Ovary (tissue), 9 donors: Measurements from ENCODE around the gene PARP11. TPM values are rescaled to one million over a fixed set of nuclear protein-coding genes. Genes with fewer than 3 reads are reported as not detected.

Experiments
- DNase-seq, 5 donors: peaks; one replicate each; pipeline ENCODE4 v3.0.0-alpha.2; 2019 to 2020
- H3K27ac ChIP-seq, 2 donors: fragments of 200-600 bp; one replicate each; pipeline versions ENCODE4 v1.5.1 to v1.8.0; 2019 to 2022
- H3K27me3 ChIP-seq: fragments of 200-600 bp; one replicate; pipeline ENCODE4 v1.8.0; 2022
- H3K36me3 ChIP-seq: fragments of 200-600 bp; sonication (generic); one replicate; pipeline ENCODE4 v1.5.1; 2019
- H3K4me1 ChIP-seq: one replicate; pipeline ENCODE4 v1.8.1; 2013; ENCODE audit warnings: mild to moderate bottlenecking, moderate library complexity; ENCODE audit not compliant: insufficient read depth
- H3K4me3 ChIP-seq: fragments of 200-600 bp; sonication (generic); one replicate; pipeline ENCODE4 v1.5.1; 2017
- H3K9me3 ChIP-seq, 2 donors: fragments of 200-600 bp in 1 of 2; sonication (generic) in 1 of 2; one replicate each; pipeline versions ENCODE4 v1.5.1 to v1.8.1; 2013 to 2019; ENCODE audit warnings: mild to moderate bottlenecking in 1 of 2, moderate library complexity in 1 of 2
- CTCF ChIP-seq, 3 donors: fragments of 450-650 bp in 2 of 3; fragments of 200-600 bp in 1 of 3; IDR thresholded peaks; one replicate each; pipeline versions ENCODE4 v1.5.1 to v1.8.0; 2016 to 2022; ENCODE audit warnings: antibody characterized with exemption in 3 of 3, mild to moderate bottlenecking in 1 of 3
- EP300 ChIP-seq: sonication (generic); formaldehyde crosslinking; IDR thresholded peaks from one replicate; pipeline ENCODE4 v1.6.1; 2017; ENCODE audit warnings: antibody characterized with exemption
- POLR2A ChIP-seq: fragments of 450-650 bp; IDR thresholded peaks from one replicate; pipeline ENCODE4 v1.6.1; 2017; ENCODE audit warnings: antibody characterized with exemption, mild to moderate bottlenecking, moderate library complexity
- WGBS, 3 donors: extraction: QIAGEN DNeasy Blood & Tissue Kit in 1 of 3; methylation state at CpG; one replicate each; pipeline versions ENCODE4 v1.1.5 to v1.1.7; 2013 to 2017; 5-methylcytosine and 5-hydroxymethylcytosine counted together
- intact Hi-C, 4 donors: fragments of 100-400 bp; cut with DNase I; formaldehyde crosslinking; loops; one replicate each; pipeline versions ENCODE4 v1.11.0 to v1.15.1; 2022 to 2023
- polyA plus RNA-seq, 2 donors: library from polyadenylated mRNA; stranded (reverse); fragments of 200-250 nt in 1 of 2; fragments of 350-450 nt in 1 of 2; fragmentation: Illumina TruSeq in 1 of 2; extraction: RNeasy Lipid Tissue Mini Kit (QIAGEN cat#74804) in 1 of 2; gene quantifications; one replicate each; pipeline ENCODE4 v1.2.3, GENCODE V29; 2013 to 2014
- total RNA-seq, 7 donors: library from RNA; depleted of rRNA in 2 of 7; stranded (reverse); fragments of >200 nt in 2 of 7; fragmentation: NEBNext Ultra II Directional in 3 of 7; extraction: Animal tissue kit (Norgen Biotek cat#: 25700) in 3 of 7; gene quantifications; one replicate each; pipeline versions ENCODE4 v1.1.0 to v1.2.4, GENCODE V29; 2016 to 2023
- donor health status: DM: no; HTN: no; CAD: no; lungs with moderate emphysema.
- donor health status: DM: no; HTN: no; CAD: no.
- donor health status: Bipolar disorder and iron deficiency.
- donor health status: DM: yes; HTN: yes; CAD: no.
- donor health status: DM: no; HTN: no; CAD: no.
- donor health status: DM: yes; HTN: yes; CAD: no.

Gene PARP11
- total and polyA plus RNA-seq, 9 donors: 7.4 to 22.1 (median 17.4) TPM

- Histone ChIP-seq H3K9me3 (no peaks in the 10 kb centered on the region), H3K4me3 (no peak overlapping the region), H3K4me1 (no peaks in the 10 kb centered on the region), H3K36me3 (no peaks in the 10 kb centered on the region), H3K27me3 (no peaks in the 10 kb centered on the region), H3K27ac (no peak overlapping the region)
- TF ChIP-seq EP300 (no peak), CTCF (IDR thresholded peaks at IDR 0.05) (no peak), POLR2A (no peak)
- no peak for DNase-seq
- intact Hi-C loops: loop anchor here in 3 of 4 donors (5.0 to 10.0 kb wide), 3 partner anchors 121 to 473 kb away; no protein-coding TSS in a partner anchor
- WGBS, 3 donors: 77 to 88% (median 81%) methylated on average over 5 of the region's 5 CpGs
Measured at GRCh38 chr12:3775385-3776035, 97.7 kb downstream of the PARP11 start.

DNA sequence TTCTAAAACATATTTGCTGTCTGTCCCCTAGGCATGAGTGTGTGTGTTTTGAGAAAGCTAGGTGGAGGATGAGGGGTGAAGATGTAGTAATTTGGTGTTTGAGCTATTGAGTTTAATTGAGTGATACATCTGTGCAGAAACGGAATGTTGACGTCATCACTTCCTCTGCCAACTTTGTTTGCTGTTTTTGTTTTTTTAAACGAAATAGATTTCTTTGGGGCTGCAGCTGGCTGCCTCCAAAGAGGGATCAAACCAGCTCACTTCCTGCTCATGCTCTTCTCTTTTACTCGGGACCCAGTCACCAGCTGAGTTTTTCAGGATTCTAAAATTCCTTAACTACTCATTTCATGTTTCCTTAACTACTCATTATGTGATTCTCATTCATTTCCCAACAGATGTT lies 100.8 kb downstream of the PARP11 start:
- TF ChIP-seq EP300 (no peak), CTCF (IDR thresholded peaks at IDR 0.05) (no peak), POLR2A (no peak)
- 14 to 28% (median 19%) methylated on average over 4 of the region's 4 CpGs for WGBS, 3 donors
- no peaks in the 10 kb centered on the region for H3K4me1 ChIP-seq
- DNase-seq: no peak
- H3K4me3 ChIP-seq: no peak overlapping the region
- H3K9me3 ChIP-seq: no peaks in the 10 kb centered on the region
- no peaks in the 10 kb centered on the region for H3K27me3 ChIP-seq
- intact Hi-C loops: loop anchor here in 3 of 4 donors (10.0 kb wide), 2 partner anchors 118 to 468 kb away; no protein-coding TSS in a partner anchor
- H3K36me3 ChIP-seq: no peaks in the 10 kb centered on the region
- H3K27ac ChIP-seq: no peak overlapping the region

GRCh38 chr12:3771853-3772252 lies 101.3 kb downstream of the PARP11 start:
- Histone ChIP-seq H3K36me3 (no peaks in the 10 kb centered on the region), H3K27me3 (no peaks in the 10 kb centered on the region), H3K4me3 (no peak overlapping the region), H3K4me1 (no peaks in the 10 kb centered on the region), H3K9me3 (no peaks in the 10 kb centered on the region), H3K27ac (no peak overlapping the region)
- TF ChIP-seq CTCF (IDR thresholded peaks at IDR 0.05) (no peak), POLR2A (no peak), EP300 (no peak)
- 62 to 89% (median 70%) methylated on average over 1 of the region's 1 CpG for WGBS, 3 donors
- no peak for DNase-seq
- intact Hi-C loops: loop anchor here in 3 of 4 donors (10.0 kb wide), 2 partner anchors 117 to 467 kb away; no protein-coding TSS in a partner anchor

- H3K27me3 ChIP-seq: no peaks in the 10 kb centered on the region
- 96 to 98% (median 97%) methylated on average over 1 of the region's 1 CpG for WGBS, 3 donors
Measured at GRCh38 chr12:3770891-3771290, 102.3 kb downstream of the PARP11 start.

More at GRCh38 chr12:3770891-3771290, 102.3 kb downstream of the PARP11 start:
- Histone ChIP-seq H3K9me3 (no peaks in the 10 kb centered on the region), H3K36me3 (no peaks in the 10 kb centered on the region), H3K27ac (no peak overlapping the region), H3K4me3 (no peak overlapping the region), H3K4me1 (no peaks in the 10 kb centered on the region)
- TF ChIP-seq CTCF (IDR thresholded peaks at IDR 0.05): no peak
- TF ChIP-seq POLR2A: no peak
- no peak for TF ChIP-seq EP300
- DNase-seq: no peak
- intact Hi-C loops: loop anchor here in 3 of 4 donors (10.0 kb wide), 2 partner anchors 116 to 466 kb away; no protein-coding TSS in a partner anchor
